Endothelial cell of umbilical vein (primary cell): ENCODE results near the gene IGF2R. TPM values are rescaled to one million over a fixed set of nuclear protein-coding genes. Genes with fewer than 3 reads are reported as not detected.

ENCODE experiments used
- BruUV-seq: library from RNA; stranded (reverse); fragments of 400-500 nt; replicated peaks from 2 replicates; lab custom pipeline; 2021; lab: Mats Ljungman, UMichigan
- CTCF ChIA-PET: fragments of 300-600, 350-600 bp; sonication (Branson Sonifier 250); formaldehyde crosslinking; loops from one replicate; lab custom pipeline; 2021; ENCODE audit warnings: antibody characterized with exemption, inconsistent platforms; lab: Charles Lee
- POLR2A ChIA-PET: fragments of 300-600, 350-600 bp; sonication (Branson Sonifier 250); formaldehyde crosslinking; loops from one replicate; lab custom pipeline; 2021; ENCODE audit warnings: antibody characterized with exemption, inconsistent platforms; lab: Charles Lee
- DNase-seq: peaks from one replicate; pipeline ENCODE4 v3.0.0-alpha.2; 2011; ENCODE audit warnings: low read depth, low spot score
- FAIRE-seq: peaks from 2 replicates; lab custom pipeline; 2011; peaks lifted over from hg19 to GRCh38; lab: Jason Lieb, UNC
- H2AFZ ChIP-seq: 2 replicates; pipeline ENCODE4 v1.6.0; 2012; ENCODE audit warnings: low read depth, low read length, control low read depth, inconsistent platforms
- H3K27ac ChIP-seq: 2 replicates; pipeline ENCODE4 v1.5.1; 2011; ENCODE audit warnings: low read depth, mild to moderate bottlenecking, control low read depth, low read length, moderate library complexity; ENCODE audit not compliant: insufficient read depth
- H3K27me3 ChIP-seq, 2 experiments: 2 replicates each; pipeline versions ENCODE4 v1.6.0 to v1.6.1; 2011; ENCODE audit warnings: low read length in 2 of 2, mixed read lengths in 1 of 2; ENCODE audit not compliant: control insufficient read depth in 2 of 2, insufficient read depth in 2 of 2
- H3K36me3 ChIP-seq, 2 experiments: 2 replicates in 1 of 2; 3 replicates in 1 of 2; pipeline ENCODE4 v1.5.1; 2011; ENCODE audit warnings: low read length in 2 of 2, mild to moderate bottlenecking in 1 of 2, moderate library complexity in 1 of 2; ENCODE audit not compliant: control insufficient read depth in 2 of 2, insufficient read depth in 2 of 2; ENCODE audit errors: extremely low read depth in 1 of 2
- H3K4me1 ChIP-seq: 3 replicates; pipeline ENCODE4 v1.5.1; 2011; ENCODE audit warnings: mild to moderate bottlenecking, low read length; ENCODE audit not compliant: control insufficient read depth, insufficient read depth; ENCODE audit errors: extremely low read depth
- H3K4me2 ChIP-seq: 2 replicates; pipeline ENCODE4 v1.6.1; 2011; ENCODE audit warnings: low read length, control low read depth, mixed read lengths; ENCODE audit not compliant: insufficient read depth
- H3K4me3 ChIP-seq, 3 experiments: fragments of 200-600 bp in 1 of 3; sonication (generic), shearing (Covaris generic) in 1 of 3; replicated peaks in 1 of 3; 2 replicates each; pipeline ENCODE4 v1.5.1; 2011 to 2016; ENCODE audit warnings: control low read depth in 3 of 3, low read length in 3 of 3, mild to moderate bottlenecking in 2 of 3, inconsistent platforms in 1 of 3, low read depth in 1 of 3, moderate library complexity in 1 of 3; ENCODE audit not compliant: insufficient read depth in 1 of 3
- H3K79me2 ChIP-seq: 2 replicates; pipeline ENCODE4 v1.6.0; 2012; ENCODE audit warnings: low read length, inconsistent platforms; ENCODE audit not compliant: control insufficient read depth, insufficient read depth
- H3K9ac ChIP-seq: replicated peaks from 2 replicates; pipeline ENCODE3; 2011; ENCODE audit warnings: low read length, control low read depth; ENCODE audit not compliant: insufficient read depth; ENCODE audit errors: extremely low read depth
- H3K9me1 ChIP-seq: replicated peaks from 3 replicates; pipeline ENCODE4 v1.6.0; 2011; ENCODE audit warnings: mild to moderate bottlenecking, low read length; ENCODE audit not compliant: control insufficient read depth, insufficient read depth; ENCODE audit errors: extremely low read depth
- H3K9me3 ChIP-seq: replicated peaks from 2 replicates; pipeline ENCODE4 v1.5.1; 2012; ENCODE audit warnings: low read length, inconsistent platforms; ENCODE audit not compliant: control insufficient read depth, insufficient read depth
- H4K20me1 ChIP-seq: replicated peaks from 2 replicates; pipeline ENCODE3; 2011; ENCODE audit warnings: mild to moderate bottlenecking, low read length; ENCODE audit not compliant: control insufficient read depth, insufficient read depth; ENCODE audit errors: extremely low read depth
- EZH2 ChIP-seq: IDR thresholded peaks from 2 replicates; pipeline ENCODE4 v1.6.1; 2012; ENCODE audit warnings: borderline replicate concordance, low read depth, mild to moderate bottlenecking, moderate library complexity, low read length, inconsistent platforms; ENCODE audit not compliant: severe bottlenecking
- MAX ChIP-seq: IDR thresholded peaks from 2 replicates; pipeline ENCODE4 v1.6.1; 2011; ENCODE audit not compliant: insufficient read depth, insufficient read length
- MYC ChIP-seq: IDR thresholded peaks from one replicate; pipeline ENCODE4 v1.6.1; 2011; ENCODE audit warnings: mild to moderate bottlenecking, low read depth, low read length
- POLR2A ChIP-seq: IDR thresholded peaks from 2 replicates; pipeline ENCODE4 v1.6.1; 2012; ENCODE audit warnings: low read depth, mild to moderate bottlenecking, control low read depth, low read length
- POLR2AphosphoS5 ChIP-seq: IDR thresholded peaks from 2 replicates; pipeline ENCODE4 v1.6.1; 2012; ENCODE audit warnings: low read depth, mild to moderate bottlenecking, control low read depth, low read length, moderate library complexity; ENCODE audit not compliant: insufficient read depth
- dilution Hi-C: fragments of 300-500 bp; cut with MboI; formaldehyde crosslinking; loops from one replicate; pipeline ENCODE4 v1.15.0; 2019; ENCODE audit warnings: low sequenced_read_pairs; ENCODE audit not compliant: extremely low pct_ligation_motif_present
- intact Hi-C: fragments of 100-400 bp; cut with micrococcal nuclease; formaldehyde crosslinking; loops from one replicate; pipeline ENCODE4 v1.10.0; 2022
- polyA plus RNA-seq, 4 experiments: library from polyadenylated mRNA; depleted of rRNA in 3 of 4; stranded (reverse) in 3 of 4; unstranded in 1 of 4; fragments of >200 nt; gene quantifications; 2 replicates each; pipeline versions ENCODE4 v1.2.1 to v1.2.3, GENCODE V29; 2011 to 2012; ENCODE audit warnings: missing spikeins in 1 of 4
- total RNA-seq: library from RNA; stranded (reverse); gene quantifications from 2 replicates; pipeline ENCODE4 v1.2.3, GENCODE V29; 2021
- TF ChIP-seq, protein P1 (sequence below), 2 donors: IDR thresholded peaks; 1 replicate in 1 of 2; 2 replicates in 1 of 2; pipeline ENCODE4 v1.5.1; 2011; ENCODE audit warnings: low read length in 2 of 2, mild to moderate bottlenecking in 2 of 2, moderate library complexity in 2 of 2, control low read depth in 1 of 2, inconsistent platforms in 1 of 2, low read depth in 1 of 2; ENCODE audit not compliant: insufficient read depth in 1 of 2; ENCODE audit errors: extremely low read depth in 1 of 2

The IGF2R gene
- total and polyA plus RNA-seq, 2 donors (not counting 3 experiments of a cell fraction or from before 2014, with no cell fraction given): 16.3 to 60.2 TPM

GRCh38 chr6:160131636-160132296 is 162.9 kb downstream of the IGF2R start:
- Histone ChIP-seq H3K79me2 (no peaks in the 10 kb centered on the region), H3K9me1 (no peaks in the 10 kb centered on the region), H3K4me2 (no peak overlapping the region), H3K4me1 (no peaks in the 10 kb centered on the region), H3K36me3 (no peaks in the 10 kb centered on the region), H3K9ac (no peak overlapping the region), H3K27me3 (no peaks in the 10 kb centered on the region), H3K4me3 (no peak overlapping the region), H2AFZ (no peak overlapping the region), H3K27ac (no peak overlapping the region), H3K9me3 (no peaks in the 10 kb centered on the region), H4K20me1 (no peaks in the 10 kb centered on the region)
- CTCF ChIA-PET: no interaction called here
- DNase-seq (no peak), FAIRE-seq (no peak)
- BruUV-seq: no TSS peak
- dilution Hi-C loops: no loop called here
- no peak for TF ChIP-seq EZH2
- intact Hi-C loops: no loop called here
- POLR2A ChIA-PET: no interaction called here

DNA sequence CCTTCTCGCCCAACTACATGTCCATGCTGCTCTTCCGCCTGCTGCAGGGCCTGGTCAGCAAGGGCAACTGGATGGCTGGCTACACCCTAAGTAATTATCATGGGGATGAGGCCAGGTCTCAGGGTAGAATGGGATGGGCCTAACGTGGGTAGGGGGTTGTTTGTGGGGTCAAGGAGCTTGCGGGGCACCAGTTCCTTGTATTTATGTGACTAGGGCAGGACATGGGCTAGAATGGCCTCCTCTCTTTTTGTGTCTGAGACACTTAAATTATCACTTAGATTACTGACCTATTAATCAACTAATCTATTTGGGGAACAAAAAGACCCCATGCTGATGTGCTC is 163.4 kb downstream of the IGF2R start:
- intact Hi-C loops (no loop called here), dilution Hi-C loops (no loop called here)
- CTCF ChIA-PET: no interaction called here
- FAIRE-seq: no peak
- H3K36me3 ChIP-seq: no peaks in the 10 kb centered on the region
- H3K9me3 ChIP-seq: no peaks in the 10 kb centered on the region
- no TSS peak for BruUV-seq
- POLR2A ChIA-PET: no interaction called here
- H3K79me2 ChIP-seq: no peaks in the 10 kb centered on the region
- H4K20me1 ChIP-seq: no peaks in the 10 kb centered on the region
- TF ChIP-seq MAX: no peak
- TF ChIP-seq POLR2A: no peak
- TF ChIP-seq, protein P1, sequence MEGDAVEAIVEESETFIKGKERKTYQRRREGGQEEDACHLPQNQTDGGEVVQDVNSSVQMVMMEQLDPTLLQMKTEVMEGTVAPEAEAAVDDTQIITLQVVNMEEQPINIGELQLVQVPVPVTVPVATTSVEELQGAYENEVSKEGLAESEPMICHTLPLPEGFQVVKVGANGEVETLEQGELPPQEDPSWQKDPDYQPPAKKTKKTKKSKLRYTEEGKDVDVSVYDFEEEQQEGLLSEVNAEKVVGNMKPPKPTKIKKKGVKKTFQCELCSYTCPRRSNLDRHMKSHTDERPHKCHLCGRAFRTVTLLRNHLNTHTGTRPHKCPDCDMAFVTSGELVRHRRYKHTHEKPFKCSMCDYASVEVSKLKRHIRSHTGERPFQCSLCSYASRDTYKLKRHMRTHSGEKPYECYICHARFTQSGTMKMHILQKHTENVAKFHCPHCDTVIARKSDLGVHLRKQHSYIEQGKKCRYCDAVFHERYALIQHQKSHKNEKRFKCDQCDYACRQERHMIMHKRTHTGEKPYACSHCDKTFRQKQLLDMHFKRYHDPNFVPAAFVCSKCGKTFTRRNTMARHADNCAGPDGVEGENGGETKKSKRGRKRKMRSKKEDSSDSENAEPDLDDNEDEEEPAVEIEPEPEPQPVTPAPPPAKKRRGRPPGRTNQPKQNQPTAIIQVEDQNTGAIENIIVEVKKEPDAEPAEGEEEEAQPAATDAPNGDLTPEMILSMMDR (IDR thresholded peaks at IDR 0.05; ENCODE audit: extremely low read depth in 1 of 2, insufficient read depth in 1 of 2, low read depth in 1 of 2, low read length in 2 of 2): no peak
- no peak for TF ChIP-seq POLR2AphosphoS5
- no peak for TF ChIP-seq MYC
- no peaks in the 10 kb centered on the region for H3K9me1 ChIP-seq
- no peaks in the 10 kb centered on the region for H3K4me1 ChIP-seq
- no peak overlapping the region for H3K4me2 ChIP-seq
- H3K27me3 ChIP-seq: no peaks in the 10 kb centered on the region
- H3K9ac ChIP-seq: no peak overlapping the region
- H3K4me3 ChIP-seq: no peak overlapping the region
- H3K27ac ChIP-seq: no peak overlapping the region
- DNase-seq: no peak
- no peak overlapping the region for H2AFZ ChIP-seq
